ENCODE data around the gene MYL10. TPM values are rescaled to one million over a fixed set of nuclear protein-coding genes. Genes with fewer than 3 reads are reported as not detected.

Gene MYL10
- total and polyA plus RNA-seq, 2 experiments from 2014 or later, result not detected

GRCh38 chr7:101572156-101572555, 56.9 kb downstream of the MYL10 start:
- Histone ChIP-seq H2AFZ (no peak overlapping the region), H3K9me2 (ENCODE audit: insufficient read depth) (no peaks in the 10 kb centered on the region), H4K20me1 (ENCODE audit: insufficient read depth) (no peaks in the 10 kb centered on the region), H3K27ac (no peak overlapping the region), H3K4me1 (ENCODE audit: insufficient read depth) (peaks cover 4% of the 10 kb centered on the region; the same call in 1 of the 2 replicates), H3F3A (ENCODE audit: insufficient read depth) (peaks cover 5% of the 10 kb centered on the region; the same call in 1 of the 2 replicates), H3K36me3 (ENCODE audit: low read depth) (no peaks in the 10 kb centered on the region), H3K9me3 (ENCODE audit: low read depth) (no peaks in the 10 kb centered on the region), H3K27me3 (replicated peaks; ENCODE audit: insufficient read depth) (peaks cover 8% of the 10 kb centered on the region; the same call in 1 of the 2 replicates), H3K79me2 (ENCODE audit: insufficient read depth) (no peaks in the 10 kb centered on the region), H3K4me2 (ENCODE audit: unreplicated experiment) (no peak overlapping the region), H3K9ac (no peak overlapping the region), H3K4me3 (no peak overlapping the region)
- in situ Hi-C loops (cut with MboI), result no loop called here
- WGBS, 2 experiments (ENCODE audit: low coverage in 1 of 2, low lambda C conversion rate in 2 of 2, missing lambda C conversion rate in 2 of 2), result 53 to 57% methylated on average over 2 of the region's 2 CpGs
- DNase-seq, result no peak
- TF ChIP-seq EZH2phosphoT487 (IDR thresholded peaks at IDR 0.05; ENCODE audit: insufficient read depth, low read depth) (no peak), EZH2 (IDR thresholded peaks at IDR 0.05; ENCODE audit: insufficient read depth, poor library complexity, severe bottlenecking) (no peak)

GRCh38 chr7:101567230-101567629, 61.9 kb downstream of the MYL10 start:
- no peak overlapping the region for H3K27ac ChIP-seq
- H3K9me2 ChIP-seq (ENCODE audit: insufficient read depth), result no peaks in the 10 kb centered on the region
- H3K9me3 ChIP-seq (ENCODE audit: low read depth), result no peaks in the 10 kb centered on the region
- no peaks in the 10 kb centered on the region for H3K36me3 ChIP-seq (ENCODE audit: low read depth)
- DNase-seq, result no peak
- 50 to 51% methylated on average over 7 of the region's 7 CpGs for WGBS, 2 experiments (ENCODE audit: low coverage in 1 of 2, low lambda C conversion rate in 2 of 2, missing lambda C conversion rate in 2 of 2)
- no peaks in the 10 kb centered on the region for H3K79me2 ChIP-seq (ENCODE audit: insufficient read depth)
- H2AFZ ChIP-seq, result no peak overlapping the region
- in situ Hi-C loops (cut with MboI), result no loop called here
- H3K27me3 ChIP-seq (replicated peaks; ENCODE audit: insufficient read depth), result peaks cover 27% of the 10 kb centered on the region
- no peaks in the 10 kb centered on the region for H3K4me1 ChIP-seq (ENCODE audit: insufficient read depth)
- TF ChIP-seq EZH2phosphoT487 (IDR thresholded peaks at IDR 0.05; ENCODE audit: insufficient read depth, low read depth) (no peak), EZH2 (IDR thresholded peaks at IDR 0.05; ENCODE audit: insufficient read depth, poor library complexity, severe bottlenecking) (no peak)
- no peak overlapping the region for H3K9ac ChIP-seq
- H3K4me3 ChIP-seq, result no peak overlapping the region
- H3K4me2 ChIP-seq (ENCODE audit: unreplicated experiment), result no peak overlapping the region
- no peaks in the 10 kb centered on the region for H3F3A ChIP-seq (ENCODE audit: insufficient read depth)
- no peaks in the 10 kb centered on the region for H4K20me1 ChIP-seq (ENCODE audit: insufficient read depth)

- no peaks in the 10 kb centered on the region for H4K20me1 ChIP-seq (ENCODE audit: insufficient read depth)
- WGBS, 2 experiments (ENCODE audit: low coverage in 1 of 2, low lambda C conversion rate in 2 of 2, missing lambda C conversion rate in 2 of 2), result 70 to 72% methylated on average over 8 of the region's 8 CpGs
- DNase-seq, result no peak
- no peaks in the 10 kb centered on the region for H3K36me3 ChIP-seq (ENCODE audit: low read depth)
- H3K27me3 ChIP-seq (replicated peaks; ENCODE audit: insufficient read depth), result peaks cover 42% of the 10 kb centered on the region
- H3K27ac ChIP-seq, result no peak overlapping the region
- H3K9me2 ChIP-seq (ENCODE audit: insufficient read depth), result no peaks in the 10 kb centered on the region
- no peak overlapping the region for H2AFZ ChIP-seq
- no peaks in the 10 kb centered on the region for H3K79me2 ChIP-seq (ENCODE audit: insufficient read depth)
- no peaks in the 10 kb centered on the region for H3K4me1 ChIP-seq (ENCODE audit: insufficient read depth)
- no peak overlapping the region for H3K4me2 ChIP-seq (ENCODE audit: unreplicated experiment)
- no peak overlapping the region for H3K9ac ChIP-seq
- in situ Hi-C loops (cut with MboI), result no loop called here
- H3K4me3 ChIP-seq, result no peak overlapping the region
- TF ChIP-seq EZH2phosphoT487 (IDR thresholded peaks at IDR 0.05; ENCODE audit: insufficient read depth, low read depth), result no peak
- no peak for TF ChIP-seq EZH2 (IDR thresholded peaks at IDR 0.05; ENCODE audit: insufficient read depth, poor library complexity, severe bottlenecking)
- H3K9me3 ChIP-seq (ENCODE audit: low read depth), result no peaks in the 10 kb centered on the region
- H3F3A ChIP-seq (ENCODE audit: insufficient read depth), result no peaks in the 10 kb centered on the region
Measured at GRCh38 chr7:101565601-101566209, 63.4 kb downstream of the MYL10 start.

GRCh38 chr7:101564778-101565211, 64.3 kb downstream of the MYL10 start:
- no peaks in the 10 kb centered on the region for H3K4me1 ChIP-seq (ENCODE audit: insufficient read depth)
- H3F3A ChIP-seq (ENCODE audit: insufficient read depth), result no peaks in the 10 kb centered on the region
- no peaks in the 10 kb centered on the region for H3K9me3 ChIP-seq (ENCODE audit: low read depth)
- H3K27me3 ChIP-seq (replicated peaks; ENCODE audit: insufficient read depth), result peaks cover 42% of the 10 kb centered on the region
- no peak overlapping the region for H2AFZ ChIP-seq
- TF ChIP-seq EZH2phosphoT487 (IDR thresholded peaks at IDR 0.05; ENCODE audit: insufficient read depth, low read depth) (no peak), EZH2 (IDR thresholded peaks at IDR 0.05; ENCODE audit: insufficient read depth, poor library complexity, severe bottlenecking) (no peak)
- no peaks in the 10 kb centered on the region for H4K20me1 ChIP-seq (ENCODE audit: insufficient read depth)
- no peaks in the 10 kb centered on the region for H3K9me2 ChIP-seq (ENCODE audit: insufficient read depth)
- H3K36me3 ChIP-seq (ENCODE audit: low read depth), result no peaks in the 10 kb centered on the region
- H3K79me2 ChIP-seq (ENCODE audit: insufficient read depth), result no peaks in the 10 kb centered on the region
- H3K4me2 ChIP-seq (ENCODE audit: unreplicated experiment), result no peak overlapping the region
- in situ Hi-C loops (cut with MboI), result no loop called here
- no peak overlapping the region for H3K9ac ChIP-seq
- DNase-seq, result peak; percentile 31
- no peak overlapping the region for H3K27ac ChIP-seq
- 10 to 12% methylated on average over 15 to 16 of the region's 16 CpGs for WGBS, 2 experiments (ENCODE audit: low coverage in 1 of 2, low lambda C conversion rate in 2 of 2, missing lambda C conversion rate in 2 of 2)
- no peak overlapping the region for H3K4me3 ChIP-seq

All from GM23248 (cell line).